Measurements from ENCODE around the gene CEACAM8.

The CEACAM8 gene

GRCh38 chr19:42544146-42544545 is 50.6 kb downstream of the CEACAM8 start:
- Histone ChIP-seq H3K27ac (ENCODE audit: low read depth, low read length, poor library complexity, severe bottlenecking) (no peak overlapping the region), H3K9me3 (ENCODE audit: low read length) (no peaks in the 10 kb centered on the region), H3F3A (ENCODE audit: insufficient read depth, low read length) (no peaks in the 10 kb centered on the region), H3K79me2 (ENCODE audit: insufficient read depth, low read length) (no peaks in the 10 kb centered on the region), H4K20me1 (ENCODE audit: insufficient read depth, low read length) (no peaks in the 10 kb centered on the region), H3K9ac (ENCODE audit: low read length) (no peak overlapping the region), H3K27me3 (ENCODE audit: insufficient read depth, low read length) (no peaks in the 10 kb centered on the region), H3K4me2 (ENCODE audit: low read length) (no peak overlapping the region), H3K36me3 (ENCODE audit: insufficient read depth, low read length) (no peaks in the 10 kb centered on the region), H3K9me2 (ENCODE audit: low read depth, low read length) (no peaks in the 10 kb centered on the region), H2AFZ (ENCODE audit: low read length) (no peak overlapping the region), H3K4me3 (ENCODE audit: low read depth, low read length, poor library complexity, severe bottlenecking) (no peak overlapping the region), H3K4me1 (ENCODE audit: insufficient read depth, low read length, severe bottlenecking) (no peaks in the 10 kb centered on the region)
- TF ChIP-seq CTCF (IDR thresholded peaks at IDR 0.05; ENCODE audit: low read length) (no peak), EZH2 (IDR thresholded peaks at IDR 0.05; ENCODE audit: borderline replicate concordance, low read length) (no peak)

- TF ChIP-seq EZH2 (IDR thresholded peaks at IDR 0.05; ENCODE audit: borderline replicate concordance, low read length) (no peak), CTCF (IDR thresholded peaks at IDR 0.05; ENCODE audit: low read length) (no peak)
- Histone ChIP-seq H3K4me1 (ENCODE audit: insufficient read depth, low read length, severe bottlenecking) (no peaks in the 10 kb centered on the region), H3K4me2 (ENCODE audit: low read length) (no peak overlapping the region)
These were observed 51.9 kb downstream of the CEACAM8 start for GRCh38 chr19:42542791-42543190.

GRCh38 chr19:42540071-42540553 is 54.6 kb downstream of the CEACAM8 start:
- Histone ChIP-seq H3K27me3 (ENCODE audit: insufficient read depth, low read length) (no peaks in the 10 kb centered on the region), H3K36me3 (ENCODE audit: insufficient read depth, low read length) (no peaks in the 10 kb centered on the region), H3K9me3 (ENCODE audit: low read length) (no peaks in the 10 kb centered on the region), H3K9me2 (ENCODE audit: low read depth, low read length) (no peaks in the 10 kb centered on the region), H3K4me1 (ENCODE audit: insufficient read depth, low read length, severe bottlenecking) (no peaks in the 10 kb centered on the region), H3K4me3 (ENCODE audit: low read depth, low read length, poor library complexity, severe bottlenecking) (no peak overlapping the region), H3K79me2 (ENCODE audit: insufficient read depth, low read length) (no peaks in the 10 kb centered on the region), H3F3A (ENCODE audit: insufficient read depth, low read length) (no peaks in the 10 kb centered on the region), H3K9ac (ENCODE audit: low read length) (no peak overlapping the region), H2AFZ (ENCODE audit: low read length) (no peak overlapping the region), H3K27ac (ENCODE audit: low read depth, low read length, poor library complexity, severe bottlenecking) (no peak overlapping the region), H3K4me2 (ENCODE audit: low read length) (no peak overlapping the region), H4K20me1 (ENCODE audit: insufficient read depth, low read length) (no peaks in the 10 kb centered on the region)
- TF ChIP-seq CTCF (IDR thresholded peaks at IDR 0.05; ENCODE audit: low read length) (no peak), EZH2 (IDR thresholded peaks at IDR 0.05; ENCODE audit: borderline replicate concordance, low read length) (no peak)

More at GRCh38 chr19:42542791-42543190, 51.9 kb downstream of the CEACAM8 start:
- no peaks in the 10 kb centered on the region for H3K9me3 ChIP-seq (ENCODE audit: low read length)
- no peaks in the 10 kb centered on the region for H3K36me3 ChIP-seq (ENCODE audit: insufficient read depth, low read length)
- H4K20me1 ChIP-seq (ENCODE audit: insufficient read depth, low read length), result no peaks in the 10 kb centered on the region
- H3K27ac ChIP-seq (ENCODE audit: low read depth, low read length, poor library complexity, severe bottlenecking), result no peak overlapping the region
- H2AFZ ChIP-seq (ENCODE audit: low read length), result no peak overlapping the region
- no peaks in the 10 kb centered on the region for H3K79me2 ChIP-seq (ENCODE audit: insufficient read depth, low read length)
- H3K9me2 ChIP-seq (ENCODE audit: low read depth, low read length), result no peaks in the 10 kb centered on the region
- H3K9ac ChIP-seq (ENCODE audit: low read length), result no peak overlapping the region
- no peaks in the 10 kb centered on the region for H3F3A ChIP-seq (ENCODE audit: insufficient read depth, low read length)
- no peak overlapping the region for H3K4me3 ChIP-seq (ENCODE audit: low read depth, low read length, poor library complexity, severe bottlenecking)
- H3K27me3 ChIP-seq (ENCODE audit: insufficient read depth, low read length), result no peaks in the 10 kb centered on the region
